Natural killer cell (primary cell): ENCODE data around the gene ARID4A. TPM values are rescaled to one million over a fixed set of nuclear protein-coding genes. Genes with fewer than 3 reads are reported as not detected.
"Not testable (repeated sequence)": the region's sequence is repeated elsewhere in the genome, so short reads cannot be mapped to it uniquely, and the experiment has no call there.

Experiments used
- ATAC-seq, 3 donors: fragments of 150-1000 bp in 2 of 3; fragments of 200-7000 bp in 1 of 3; cut with Tn5 transposase; 1 replicate in 1 of 3; 2 replicates in 2 of 3; pipeline ENCODE4 v1.10.0; 2021; ENCODE audit warnings: mild to moderate bottlenecking in 2 of 3, moderate library complexity in 2 of 3
- DNase-seq, 2 donors: peaks; one replicate each; pipeline versions ENCODE4 v3.0.0 to v3.0.0-alpha.2; 2013 to 2021; ENCODE audit warnings: mixed read lengths in 1 of 2
- H3K27ac ChIP-seq: one replicate; pipeline ENCODE4 v1.5.1; 2013; ENCODE audit warnings: mild to moderate bottlenecking, low read length
- H3K27me3 ChIP-seq: one replicate; pipeline ENCODE4 v1.6.1; 2013; ENCODE audit warnings: low read length; ENCODE audit not compliant: control insufficient read depth, insufficient read depth
- H3K36me3 ChIP-seq: one replicate; pipeline ENCODE4 v1.6.1; 2013; ENCODE audit warnings: low read length; ENCODE audit not compliant: control insufficient read depth, insufficient read depth
- H3K4me1 ChIP-seq: one replicate; pipeline ENCODE4 v1.6.1; 2013; ENCODE audit warnings: low read length; ENCODE audit not compliant: control insufficient read depth, insufficient read depth
- H3K4me3 ChIP-seq: one replicate; pipeline ENCODE4 v1.5.1; 2013; ENCODE audit warnings: low read length
- H3K9me3 ChIP-seq: one replicate; pipeline ENCODE4 v1.6.1; 2013; ENCODE audit warnings: low read length; ENCODE audit not compliant: control insufficient read depth, insufficient read depth
- H3K27ac Mint-ChIP-seq, 2 donors: one replicate each; pipeline ENCODE4 v1.8.0; 2022; ENCODE audit warnings: mild to moderate bottlenecking in 2 of 2, mixed read lengths in 2 of 2, moderate library complexity in 1 of 2
- H3K27me3 Mint-ChIP-seq, 2 donors: one replicate each; pipeline ENCODE4 v1.8.0; 2022; ENCODE audit warnings: low read depth in 2 of 2, mixed read lengths in 2 of 2
- H3K36me3 Mint-ChIP-seq: one replicate; pipeline ENCODE4 v1.8.0; 2022; ENCODE audit warnings: mixed read lengths
- H3K4me1 Mint-ChIP-seq, 2 donors: one replicate each; pipeline ENCODE4 v1.8.0; 2022; ENCODE audit warnings: mixed read lengths in 2 of 2
- H3K4me3 Mint-ChIP-seq: one replicate; pipeline ENCODE4 v1.8.0; 2022; ENCODE audit warnings: mild to moderate bottlenecking, moderate library complexity, mixed read lengths
- H3K9me3 Mint-ChIP-seq, 2 donors: one replicate each; pipeline ENCODE4 v1.8.0; 2022; ENCODE audit warnings: mixed read lengths in 2 of 2
- CTCF ChIP-seq: fragments of 200-600 bp; IDR thresholded peaks from one replicate; pipeline ENCODE4 v1.8.0; 2022; ENCODE audit warnings: antibody characterized with exemption
- WGBS: methylation state at CpG from one replicate; pipeline ENCODE4 v1.1.7; 2013; ENCODE audit warnings: missing lambda C conversion rate; ENCODE audit not compliant: insufficient coverage; 5-methylcytosine and 5-hydroxymethylcytosine counted together
- intact Hi-C: fragments of 100-400 bp; cut with micrococcal nuclease; formaldehyde crosslinking; loops from one replicate; pipeline ENCODE4 v1.14.2; 2022
- total RNA-seq, 4 donors: library from RNA; stranded (reverse); fragments of 120-200 nt in 1 of 4; gene quantifications; one replicate each; pipeline versions ENCODE4 v1.2.3 to v1.2.4, GENCODE V29; 2013 to 2022

The ARID4A gene
- total RNA-seq, 3 donors from 2014 or later (not counting 1 experiment from before 2014, with no cell fraction given): 89.3 to 113 (median 90.1) TPM

DNA sequence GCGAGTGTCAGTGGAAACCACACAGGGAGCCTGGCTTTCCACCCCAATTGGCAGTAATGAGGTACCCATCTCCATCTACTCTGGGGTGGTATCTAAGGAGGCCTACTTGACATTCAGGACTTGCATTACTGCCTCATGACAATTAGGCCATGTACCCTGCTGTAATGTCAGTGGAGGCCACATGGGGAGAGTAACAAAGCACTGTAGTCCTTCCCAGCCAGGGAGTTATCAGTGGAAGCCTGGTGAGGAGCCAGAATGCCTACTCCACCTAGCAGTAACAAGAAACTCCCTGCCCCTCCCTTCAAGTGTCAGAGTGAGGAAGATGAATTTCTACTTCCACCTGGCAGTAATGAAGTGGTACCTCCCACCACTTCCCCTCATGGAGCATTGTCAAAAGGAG lies 116.5 kb downstream of the ARID4A start:
- peaks cover 34% of the 10 kb centered on the region for H3K36me3 ChIP-seq
- no peak for TF ChIP-seq CTCF
- Mint-ChIP-seq H3K4me1 (peaks cover 0 to 4% of the 10 kb centered on the region in 2 donors), H3K9me3 (no peaks in the 10 kb centered on the region), H3K4me3 (no peak overlapping the region), H3K36me3 (peaks cover 8% of the 10 kb centered on the region), H3K27me3 (no peaks in the 10 kb centered on the region), H3K27ac (no peak overlapping the region)
- H3K4me1 ChIP-seq: no peaks in the 10 kb centered on the region
- H3K4me3 ChIP-seq: no peak overlapping the region
- no CpG with 5 or more reads among the region's 1 CpG for WGBS
- H3K9me3 ChIP-seq: no peaks in the 10 kb centered on the region
- intact Hi-C loops: no loop called here
- no peaks in the 10 kb centered on the region for H3K27me3 ChIP-seq
- ATAC-seq: no peak
- no peak for DNase-seq
- no peak overlapping the region for H3K27ac ChIP-seq

- H3K36me3 ChIP-seq: peaks cover 26% of the 10 kb centered on the region
- no peaks in the 10 kb centered on the region for H3K9me3 ChIP-seq
- no peaks in the 10 kb centered on the region for H3K27me3 Mint-ChIP-seq
- intact Hi-C loops: no loop called here
- H3K36me3 Mint-ChIP-seq: peaks cover 11% of the 10 kb centered on the region
- WGBS: 97% methylated on average over 10 of the region's 10 CpGs
- H3K4me3 Mint-ChIP-seq: no peak overlapping the region
- no peak overlapping the region for H3K27ac ChIP-seq
- H3K27ac Mint-ChIP-seq: no peak overlapping the region
- no peak for ATAC-seq
- H3K9me3 Mint-ChIP-seq: no peaks in the 10 kb centered on the region
- no peak overlapping the region for H3K4me3 ChIP-seq
- H3K4me1 ChIP-seq: no peaks in the 10 kb centered on the region
- no peak for DNase-seq
- no peak for TF ChIP-seq CTCF
- H3K4me1 Mint-ChIP-seq: peaks cover 0 to 4% of the 10 kb centered on the region in 2 donors
- H3K27me3 ChIP-seq: no peaks in the 10 kb centered on the region
These were observed 117.5 kb downstream of the ARID4A start for GRCh38 chr14:58415636-58416547.

GRCh38 chr14:58416934-58417333 lies 118.6 kb downstream of the ARID4A start:
- H3K9me3 ChIP-seq, H3K27ac ChIP-seq, H3K9me3 Mint-ChIP-seq, ATAC-seq, H3K4me1 Mint-ChIP-seq, DNase-seq, H3K27me3 ChIP-seq, H3K4me3 Mint-ChIP-seq, H3K4me3 ChIP-seq, H3K4me1 ChIP-seq, H3K27me3 Mint-ChIP-seq, H3K27ac Mint-ChIP-seq, intact Hi-C loops: not testable (repeated sequence)
- WGBS: 88% methylated on average over 1 of the region's 1 CpG
- peaks cover 15% of the 10 kb centered on the region for H3K36me3 Mint-ChIP-seq
- H3K36me3 ChIP-seq: peaks cover 29% of the 10 kb centered on the region

Other genes starting within 250 kb of the ARID4A start
- under 1 TPM in 1 of 3 donors, not detected in 2; 0.32 TPM for gene ARMH4, start 146.3 kb upstream of the ARID4A start, total RNA-seq
- 10 to 100 TPM; 58.0 to 61.0 (median 60.7) TPM for gene ACTR10, start 98.4 kb upstream of the ARID4A start, total RNA-seq
- 100 to 1,000 TPM; 107 to 120 (median 115) TPM for gene PSMA3, start 53.7 kb upstream of the ARID4A start, total RNA-seq
- gene TOMM20L, start 97.4 kb downstream of the ARID4A start, total RNA-seq: under 1 TPM in 1 of 3 donors, not detected in 2; 0.66 TPM
- gene TIMM9, start 129.0 kb downstream of the ARID4A start, total RNA-seq: 10 to 100 TPM; 18.8 to 19.4 (median 19.2) TPM
- gene KIAA0586, start 129.2 kb downstream of the ARID4A start, total RNA-seq: 10 to 100 TPM; 19.6 to 30.1 (median 28.3) TPM